ENCODE measurements around the gene TBX15. TPM values are rescaled to one million over a fixed set of nuclear protein-coding genes. Genes with fewer than 3 reads are reported as not detected.

Gene TBX15
- polyA plus RNA-seq, 4 donors: 0.14 to 0.39 (median 0.18) TPM

DNA sequence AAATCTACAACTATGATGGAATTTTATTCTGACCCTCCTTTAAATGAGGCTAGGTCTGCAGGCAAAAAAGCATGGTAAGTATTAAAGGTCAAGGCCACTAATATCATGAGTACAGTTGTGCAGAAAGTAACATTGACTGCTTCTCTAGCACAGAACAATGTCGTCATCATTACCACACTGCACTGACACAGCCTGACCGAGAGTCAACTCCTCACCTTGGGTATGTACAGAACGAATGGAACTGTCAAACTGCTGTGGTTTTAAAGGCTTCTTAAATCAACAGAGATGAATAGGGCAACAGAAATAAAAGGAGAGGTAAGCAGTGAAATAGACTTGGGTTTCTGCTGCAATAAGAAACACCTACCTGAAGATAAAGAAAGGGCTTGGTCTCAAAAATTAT lies 88.8 kb downstream of the TBX15 start:
- no peak for DNase-seq (ENCODE audit: low read depth in 4 of 4, low spot score in 3 of 4)

DNA sequence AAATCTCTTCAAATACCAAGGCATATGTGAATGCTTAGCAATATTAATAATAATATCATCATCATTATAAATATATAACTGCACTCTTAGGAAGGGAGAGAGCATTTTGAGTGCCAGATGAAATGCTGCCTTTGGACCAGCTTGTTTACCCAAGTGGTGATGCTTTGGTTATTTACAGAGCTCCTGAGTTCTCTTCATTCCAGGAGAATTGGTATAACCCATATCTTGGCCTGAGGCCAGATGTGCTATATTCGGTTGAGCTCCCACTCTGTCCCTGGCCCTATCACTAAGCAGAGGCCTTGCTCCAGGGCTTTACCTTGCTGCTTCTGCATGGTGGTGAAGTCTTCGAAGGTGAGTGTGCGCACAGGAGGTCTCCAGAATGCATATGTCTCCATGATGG lies 89.4 kb downstream of the TBX15 start:
- DNase-seq (ENCODE audit: low read depth in 4 of 4, low spot score in 3 of 4): no peak

DNA sequence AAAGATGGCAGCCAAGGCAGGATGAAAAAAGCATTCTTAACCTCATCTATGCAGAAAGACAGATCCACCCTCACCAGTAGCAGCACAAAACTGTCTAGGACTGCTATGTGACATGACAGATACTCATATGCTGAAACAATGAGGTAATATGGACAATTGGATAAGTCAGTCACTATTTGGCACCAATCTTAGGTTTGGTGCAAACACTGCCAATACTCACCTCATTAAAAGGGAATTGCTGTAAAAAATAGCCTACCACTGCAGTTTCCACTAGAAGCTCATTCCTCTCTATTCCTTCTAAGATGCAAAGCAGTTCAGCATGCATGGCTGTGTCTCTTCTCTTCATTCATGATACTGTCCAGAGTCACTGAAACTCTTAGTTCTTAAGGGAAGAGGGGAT lies 91.7 kb downstream of the TBX15 start:
- no peak for DNase-seq (ENCODE audit: low read depth in 4 of 4, low spot score in 3 of 4)

DNA sequence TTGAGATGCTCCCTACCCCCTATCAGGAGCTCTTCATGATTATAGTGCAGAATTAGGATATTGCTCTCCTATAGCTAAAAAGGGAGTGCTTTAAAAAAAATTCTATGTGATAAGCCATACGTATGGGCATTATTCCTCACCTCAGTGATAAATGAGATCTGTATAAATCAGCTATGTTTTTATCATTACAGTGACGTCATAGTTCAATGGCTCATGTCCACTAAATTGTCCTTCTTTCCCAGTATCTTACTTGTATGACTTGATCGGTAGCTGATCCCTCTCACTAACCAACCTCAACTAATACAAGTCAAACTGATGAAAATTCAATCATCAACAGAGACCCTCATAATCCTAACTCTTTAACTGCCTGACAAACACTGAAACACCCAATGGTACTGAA lies 93.3 kb downstream of the TBX15 start:
- no peak for DNase-seq (ENCODE audit: low read depth in 4 of 4, low spot score in 3 of 4)

GRCh38 chr1:118890851-118891384 lies 97.2 kb downstream of the TBX15 start:
- DNase-seq (ENCODE audit: low read depth in 4 of 4, low spot score in 3 of 4): no peak

DNA sequence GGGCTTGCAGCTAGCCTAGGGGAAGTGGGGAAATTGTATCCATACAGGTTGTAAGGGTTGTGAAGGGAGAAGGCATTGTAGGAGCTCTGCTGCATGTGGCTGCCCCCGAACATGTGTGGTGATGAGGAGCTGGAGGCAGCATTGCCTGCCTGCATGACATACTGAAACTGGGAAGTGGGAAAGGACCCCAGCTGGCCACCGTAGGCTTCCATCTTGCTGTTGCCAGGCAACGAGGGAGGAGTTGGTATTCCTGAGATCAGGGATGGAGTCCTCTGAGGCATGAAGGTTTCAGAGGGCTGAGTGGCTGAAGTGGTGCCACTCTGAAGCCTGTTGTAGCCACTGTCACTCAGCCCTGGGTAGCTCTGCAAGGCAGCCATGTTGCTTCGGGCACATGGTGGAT lies 103.2 kb downstream of the TBX15 start:
- no peak for DNase-seq (ENCODE audit: low read depth in 4 of 4, low spot score in 3 of 4)

GRCh38 chr1:118881751-118882150 lies 106.4 kb downstream of the TBX15 start:
- no peak for DNase-seq (ENCODE audit: low read depth in 4 of 4, low spot score in 3 of 4)

DNA sequence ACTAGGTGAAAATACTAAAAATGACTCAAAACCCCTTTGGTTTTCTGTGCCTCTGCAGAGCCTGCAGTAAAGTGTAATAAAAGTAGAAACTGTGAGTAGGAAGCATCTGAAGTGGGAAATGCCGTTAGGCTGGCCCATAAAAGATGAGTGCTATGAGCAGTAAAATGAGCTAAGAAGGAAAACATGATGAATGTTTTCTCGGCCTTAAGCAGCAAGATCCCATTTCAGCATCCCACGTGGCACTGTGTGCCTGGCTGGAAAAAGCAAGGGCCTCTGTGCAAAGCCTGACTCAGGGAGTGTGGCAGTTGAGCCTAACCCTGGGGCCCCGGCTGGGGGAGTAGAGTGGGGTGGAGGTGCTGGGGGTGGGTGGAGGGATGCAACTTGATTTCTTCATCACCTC lies 109.5 kb downstream of the TBX15 start:
- DNase-seq (ENCODE audit: low read depth in 4 of 4, low spot score in 3 of 4): no peak

DNA sequence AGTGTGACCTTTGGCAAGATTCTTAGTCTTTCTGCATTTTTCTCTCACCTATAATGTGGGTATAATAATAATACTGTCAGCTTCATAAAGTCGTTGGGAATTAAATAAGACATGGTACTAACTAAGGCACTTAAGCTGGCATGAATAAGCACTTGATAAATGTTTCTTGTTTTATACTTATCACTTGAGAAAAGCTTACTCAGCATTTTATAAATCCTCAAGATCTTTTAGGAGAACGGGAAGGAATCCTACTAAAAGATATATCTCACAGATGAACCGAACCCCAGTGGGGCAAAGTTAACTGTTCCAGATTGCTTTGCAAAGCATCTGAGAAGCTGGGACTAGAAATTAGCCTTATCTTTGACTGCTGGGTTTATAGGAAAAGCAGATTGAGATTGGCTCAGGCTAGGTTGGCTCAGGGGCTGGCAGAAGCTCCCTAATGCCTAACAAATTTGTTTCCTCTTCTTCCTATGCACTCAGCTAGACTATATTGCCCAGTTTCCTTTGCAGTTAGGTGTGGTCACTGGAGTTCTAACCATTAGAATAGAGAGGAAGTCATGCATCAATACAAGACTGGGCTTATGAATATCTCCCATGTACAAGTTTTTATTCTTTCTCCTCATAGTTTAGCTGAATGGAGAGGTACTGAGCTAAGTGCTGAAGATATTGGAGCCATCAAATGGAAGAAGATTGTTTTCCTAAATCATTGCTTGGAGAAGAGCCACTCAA lies 110.3 kb downstream of the TBX15 start:
- no peak for DNase-seq (ENCODE audit: low read depth in 4 of 4, low spot score in 3 of 4)

DNA sequence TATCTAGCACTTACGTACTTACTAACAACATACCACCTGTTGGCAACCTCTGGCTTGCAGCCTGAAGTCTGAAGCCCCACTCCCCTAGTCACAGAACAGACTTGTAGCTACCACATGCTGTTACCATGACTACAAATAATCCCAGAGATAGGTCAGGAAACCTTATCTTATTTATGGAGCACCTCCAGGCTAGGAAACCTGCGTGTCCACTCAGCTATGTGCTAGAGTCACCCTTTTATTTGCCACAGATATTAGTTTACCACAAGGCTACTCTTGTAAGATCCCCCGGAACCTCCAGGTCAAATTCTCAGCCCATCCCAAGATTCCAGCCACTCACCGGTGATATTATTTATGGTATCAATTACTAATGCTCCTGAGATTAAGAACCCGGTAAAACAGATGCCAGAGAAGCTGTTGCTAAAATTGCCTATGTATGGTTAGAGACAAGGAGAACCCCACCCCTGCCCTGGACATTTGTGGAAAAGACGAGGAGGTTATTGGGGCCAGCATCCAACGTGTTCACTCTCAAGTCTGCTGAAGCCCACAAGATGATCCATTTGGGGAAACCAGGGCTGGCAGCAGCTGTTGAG lies 116.5 kb downstream of the TBX15 start:
- DNase-seq (ENCODE audit: low read depth in 4 of 4, low spot score in 3 of 4): no peak

GRCh38 chr1:118868387-118868786 lies 119.8 kb downstream of the TBX15 start:
- no peak for DNase-seq (ENCODE audit: low read depth in 4 of 4, low spot score in 3 of 4)

DNA sequence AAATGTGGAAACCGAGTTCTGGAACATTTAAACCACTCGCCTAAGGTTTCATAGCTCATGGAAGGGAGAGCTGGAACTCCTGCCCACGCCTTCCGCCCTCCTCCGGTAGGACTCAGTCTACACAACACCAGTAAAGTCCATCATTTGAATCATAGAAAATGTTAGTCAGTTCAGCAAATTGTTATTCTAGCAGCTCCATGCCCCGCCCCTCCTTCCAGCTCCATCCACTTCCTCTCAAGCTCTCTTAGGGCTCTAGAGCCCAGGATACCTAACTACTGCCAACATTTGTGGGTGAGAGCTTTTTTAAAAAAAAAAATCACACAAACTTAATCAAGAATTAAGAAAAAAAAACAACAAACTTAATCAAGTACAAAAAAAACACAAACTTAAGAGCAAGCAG lies 121.8 kb downstream of the TBX15 start:
- DNase-seq (ENCODE audit: low read depth in 4 of 4, low spot score in 3 of 4): no peak

DNA sequence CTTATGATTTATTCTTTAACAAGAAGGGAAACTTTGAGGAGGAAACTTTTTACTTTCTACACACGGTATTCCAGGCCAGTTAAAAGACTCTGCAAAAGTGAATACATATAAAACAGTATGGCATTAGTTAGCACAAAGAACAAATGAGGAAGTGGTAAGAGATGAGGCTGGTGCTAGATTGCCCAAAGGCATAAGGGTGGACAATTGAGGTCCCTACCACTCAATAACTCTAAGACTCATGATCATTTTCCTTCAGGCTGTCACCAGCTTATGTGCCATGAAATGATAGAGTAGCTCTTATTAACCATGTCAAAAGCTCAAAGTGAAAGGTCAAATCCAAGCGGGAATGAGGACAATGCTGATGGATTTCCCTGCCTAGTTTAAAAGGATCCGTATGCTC lies 124.5 kb downstream of the TBX15 start:
- no peak for DNase-seq (ENCODE audit: low read depth in 4 of 4, low spot score in 3 of 4)

DNA sequence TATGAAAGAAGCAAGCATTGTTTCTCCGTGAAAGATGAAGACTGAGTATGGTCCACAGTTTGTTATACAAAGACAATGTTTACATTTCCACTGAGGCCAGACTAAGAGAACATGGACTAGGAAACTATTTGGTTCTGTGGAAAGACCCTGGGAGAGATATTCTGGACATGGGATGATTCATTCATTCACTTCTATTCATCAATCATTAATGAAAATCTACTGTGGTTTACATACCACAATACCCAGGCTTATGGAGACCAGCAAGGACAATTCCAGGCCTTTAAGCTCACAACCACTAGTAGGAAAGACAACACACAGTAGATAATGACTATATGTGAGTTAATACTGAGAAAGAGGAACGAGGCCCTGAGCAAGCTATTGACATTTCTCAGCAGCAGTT lies 125.4 kb downstream of the TBX15 start:
- no peak for DNase-seq (ENCODE audit: low read depth in 4 of 4, low spot score in 3 of 4)

DNA sequence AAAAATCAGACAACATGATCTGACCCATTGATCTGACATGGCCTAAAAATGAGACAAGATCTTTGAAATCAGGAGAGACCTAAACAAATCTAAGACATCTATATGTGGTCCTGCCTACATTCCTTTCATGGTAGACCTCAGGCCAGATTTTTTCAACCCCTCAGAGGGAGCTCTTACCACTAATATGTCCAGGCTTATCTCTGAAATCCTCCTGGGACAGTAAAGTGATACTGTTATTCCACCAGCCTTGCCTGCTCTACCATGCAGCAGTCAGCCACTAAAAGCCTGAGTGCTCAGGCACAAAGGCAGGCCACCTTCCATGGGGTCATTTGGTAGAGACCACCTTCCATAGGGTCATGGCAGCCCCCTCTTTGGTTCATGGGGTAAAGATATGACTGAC lies 126.9 kb downstream of the TBX15 start:
- DNase-seq (ENCODE audit: low read depth in 4 of 4, low spot score in 3 of 4): no peak

DNA sequence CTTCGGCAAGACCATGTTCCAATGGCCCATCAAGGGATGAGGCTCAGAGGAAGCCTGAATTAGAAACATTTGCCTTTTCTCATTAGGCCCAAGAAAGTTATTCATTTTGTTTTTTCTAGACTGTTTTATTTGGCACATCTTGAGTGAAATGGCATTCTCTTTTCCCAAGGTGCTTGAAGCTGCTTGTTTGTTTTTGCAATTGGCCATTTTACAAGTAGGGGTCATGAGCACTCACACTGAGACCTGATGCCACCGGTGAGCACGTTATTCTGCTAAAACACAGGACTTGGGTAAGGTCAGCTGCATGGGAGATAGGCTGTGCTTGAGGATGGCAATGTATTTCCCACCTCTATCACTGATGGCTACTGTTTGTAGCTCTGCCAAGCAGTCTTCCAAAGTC lies 128.1 kb downstream of the TBX15 start:
- no peak for DNase-seq (ENCODE audit: low read depth in 4 of 4, low spot score in 3 of 4)

DNA sequence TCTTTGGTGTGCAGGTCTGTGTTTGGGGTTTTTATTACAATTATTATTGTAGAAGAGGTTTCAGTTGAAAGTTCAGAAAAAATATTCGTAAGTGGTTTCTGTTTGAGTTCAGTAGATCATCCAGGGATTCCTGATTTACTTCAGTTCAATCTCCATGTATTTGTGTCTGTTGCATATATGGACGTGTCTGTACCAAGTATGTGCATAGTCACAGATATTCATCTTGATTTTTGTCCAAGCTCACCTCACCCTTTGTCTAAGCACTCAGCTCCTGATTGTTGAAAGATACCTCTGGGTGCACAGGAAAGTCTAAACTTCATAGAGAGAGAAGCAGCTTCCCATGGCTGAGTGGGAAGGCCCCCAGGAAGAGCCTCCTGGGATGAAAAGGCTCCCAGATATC lies 141.7 kb downstream of the TBX15 start:
- DNase-seq (ENCODE audit: low read depth in 4 of 4, low spot score in 3 of 4): no peak

- DNase-seq (ENCODE audit: low read depth in 4 of 4, low spot score in 3 of 4): peak in 3 of 4 donors; percentile 10 to 35 (median 33)
These were observed 145.5 kb downstream of the TBX15 start for GRCh38 chr1:118842452-118843201.

DNA sequence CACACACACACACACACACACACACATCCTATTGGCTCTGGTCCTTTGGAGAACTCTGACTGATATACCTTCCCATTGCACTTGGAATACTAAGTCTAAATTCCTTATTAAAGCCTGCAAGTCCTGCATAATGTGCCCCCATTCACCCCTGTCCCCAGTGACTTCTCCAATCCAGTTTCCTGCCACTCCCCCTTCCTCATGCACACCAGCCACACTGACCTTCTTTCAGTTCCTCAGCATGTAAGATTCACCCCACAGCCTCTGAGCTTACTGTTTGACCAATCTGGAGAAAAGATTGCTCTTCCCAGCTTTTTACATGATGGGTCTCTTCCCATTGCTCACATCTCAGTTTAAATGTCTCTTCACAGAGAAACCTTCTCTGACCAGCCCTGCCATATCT lies 146.6 kb downstream of the TBX15 start:
- no peak for DNase-seq (ENCODE audit: low read depth in 4 of 4, low spot score in 3 of 4)
